NCI-H345 treated with DMSO at 0.1 percent for 48 hours (cell line): ENCODE results near the gene POP7.
"Not testable (repeated sequence)": the region's sequence is repeated elsewhere in the genome, so short reads cannot be mapped to it uniquely, and the experiment has no call there.

Experiments
- DNase-seq: peaks from one replicate; lab custom pipeline; 2025; ENCODE audit not compliant: unreplicated experiment; lab: John Stamatoyannopoulos, UW

The POP7 gene

DNA sequence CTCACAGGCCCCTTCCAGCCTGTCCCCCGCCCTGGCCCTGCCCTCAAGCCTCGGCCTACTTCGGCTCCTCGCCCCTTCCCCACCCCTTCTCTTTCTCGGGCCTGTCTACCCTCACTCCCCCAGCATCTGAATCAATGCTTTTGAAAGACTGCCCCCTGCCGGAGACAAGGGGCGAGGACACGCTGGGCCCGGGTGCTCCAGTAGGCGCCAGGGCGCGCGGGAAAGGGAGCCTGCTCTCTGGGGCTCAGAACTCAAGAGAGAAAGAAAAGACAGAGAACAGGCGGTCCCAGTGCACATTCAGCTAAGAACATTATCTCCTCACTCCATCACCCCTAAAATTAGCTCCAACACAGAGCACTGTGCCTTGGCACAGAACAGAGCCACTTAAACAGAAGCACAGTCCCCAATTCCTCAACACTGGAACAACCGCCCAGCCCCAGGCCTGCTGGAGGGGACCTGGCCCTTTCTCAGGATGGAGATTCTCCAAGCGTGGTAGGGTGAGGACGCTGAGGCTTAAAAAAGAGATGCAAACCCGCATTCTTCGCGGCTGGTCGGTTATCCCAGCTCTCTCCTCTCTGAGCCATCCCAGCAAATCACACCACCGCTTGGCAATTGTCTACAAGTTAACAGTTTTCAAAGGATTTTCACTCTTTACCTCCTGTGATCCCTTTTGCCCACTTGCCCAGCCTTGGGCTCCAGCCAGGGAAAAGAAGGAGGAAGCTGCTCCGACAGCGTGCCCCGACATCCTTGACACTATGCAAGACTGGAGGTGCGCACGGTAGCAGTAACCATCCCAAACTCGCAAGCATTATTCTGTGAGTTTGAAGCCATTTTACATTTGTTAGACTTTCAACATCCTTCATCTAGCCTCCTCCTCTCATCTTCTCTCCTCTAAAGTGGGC, 14.0 kb upstream of the POP7 start:
- DNase-seq = peak; percentile 72

- no peak for DNase-seq
Measured at GRCh38 chr7:100692578-100692961, 13.4 kb upstream of the POP7 start.

GRCh38 chr7:100693312-100694097, 12.4 kb upstream of the POP7 start:
- no peak for DNase-seq

GRCh38 chr7:100694098-100694745, 11.7 kb upstream of the POP7 start, which contains the start of gene GIGYF1:
Gene GIGYF1, minus strand, starts transcription at chr7:100694250. Its CDS starts 6,012 bp downstream, at chr7:100688238.
- DNase-seq = peak; percentile 14

GRCh38 chr7:100696123-100696521, 9.8 kb upstream of the POP7 start:
- DNase-seq = no peak

DNA sequence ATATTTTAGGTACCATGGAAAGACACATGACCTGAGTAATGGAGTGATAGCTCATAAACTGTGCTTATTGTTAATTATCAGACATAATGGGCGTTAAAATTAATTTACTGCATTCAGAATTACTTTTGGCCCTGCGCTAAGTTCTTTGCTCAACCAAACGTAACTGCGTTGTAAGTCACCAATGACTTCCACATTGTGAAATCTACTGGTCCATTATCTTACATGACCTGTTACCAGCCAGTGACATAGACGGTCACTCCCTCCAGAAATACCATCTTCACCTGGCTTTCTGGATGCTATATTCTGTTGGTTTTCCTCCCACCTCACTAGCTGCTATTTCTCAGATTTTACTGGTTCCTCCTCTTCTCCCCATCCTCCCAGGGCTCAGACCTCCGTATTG, 6.9 kb upstream of the POP7 start:
- DNase-seq = no peak

DNA sequence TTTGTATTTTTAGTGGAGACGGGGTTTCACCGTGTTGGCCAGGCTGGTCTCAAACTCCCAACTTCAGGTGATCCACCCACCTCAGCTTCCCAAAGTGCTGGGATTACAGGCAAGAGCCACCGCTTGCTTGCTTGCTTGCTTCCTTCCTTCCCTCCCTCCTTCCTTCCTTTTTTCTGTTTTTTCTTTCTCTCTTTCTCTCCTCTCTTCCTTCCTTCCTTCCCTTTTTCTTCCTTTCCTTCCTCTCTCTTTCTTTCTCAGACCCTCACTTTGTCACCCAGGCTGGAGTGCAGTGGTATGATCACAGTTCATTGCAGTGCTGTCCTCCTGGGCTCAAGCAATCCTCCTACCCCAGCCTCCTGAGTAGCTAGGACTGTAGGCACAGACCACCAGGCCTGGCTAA, 4.8 kb upstream of the POP7 start:
- DNase-seq = not testable (repeated sequence)

DNA sequence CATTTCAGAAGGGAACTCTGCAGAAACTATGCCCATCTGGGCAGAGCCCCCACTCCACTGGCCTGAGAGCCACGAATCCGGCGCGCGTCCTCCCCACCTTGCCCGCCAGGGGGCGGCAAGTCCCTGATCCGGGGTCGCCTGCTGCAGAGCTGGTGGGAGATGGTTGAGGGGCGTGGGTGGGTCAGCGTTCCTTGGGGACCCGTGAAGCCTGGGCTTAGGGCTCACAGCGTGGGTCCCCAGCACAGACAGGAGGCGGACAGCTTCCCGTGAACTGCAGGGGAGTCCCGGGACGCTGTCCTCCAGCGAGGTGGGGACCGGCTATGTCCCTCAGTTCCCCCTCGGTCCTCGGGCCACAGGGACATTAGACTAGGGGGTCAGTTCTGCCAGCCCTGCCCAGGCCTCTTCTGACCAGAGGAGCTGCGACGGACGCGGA, 585 bp upstream of the POP7 start:
- DNase-seq = peak; percentile 33

- DNase-seq = no peak
Measured at GRCh38 chr7:100706672-100707311, 871 bp downstream of the POP7 start.

GRCh38 chr7:100708395-100708794, 2.5 kb downstream of the POP7 start:
- DNase-seq = no peak

GRCh38 chr7:100710452-100710851, 4.5 kb downstream of the POP7 start:
- no peak for DNase-seq

GRCh38 chr7:100711369-100711768, 5.4 kb downstream of the POP7 start:
- no peak for DNase-seq

GRCh38 chr7:100714725-100715124, 8.8 kb downstream of the POP7 start:
- no peak for DNase-seq

- DNase-seq = not testable (repeated sequence)
Measured at GRCh38 chr7:100717073-100717472, 11.2 kb downstream of the POP7 start.

DNA sequence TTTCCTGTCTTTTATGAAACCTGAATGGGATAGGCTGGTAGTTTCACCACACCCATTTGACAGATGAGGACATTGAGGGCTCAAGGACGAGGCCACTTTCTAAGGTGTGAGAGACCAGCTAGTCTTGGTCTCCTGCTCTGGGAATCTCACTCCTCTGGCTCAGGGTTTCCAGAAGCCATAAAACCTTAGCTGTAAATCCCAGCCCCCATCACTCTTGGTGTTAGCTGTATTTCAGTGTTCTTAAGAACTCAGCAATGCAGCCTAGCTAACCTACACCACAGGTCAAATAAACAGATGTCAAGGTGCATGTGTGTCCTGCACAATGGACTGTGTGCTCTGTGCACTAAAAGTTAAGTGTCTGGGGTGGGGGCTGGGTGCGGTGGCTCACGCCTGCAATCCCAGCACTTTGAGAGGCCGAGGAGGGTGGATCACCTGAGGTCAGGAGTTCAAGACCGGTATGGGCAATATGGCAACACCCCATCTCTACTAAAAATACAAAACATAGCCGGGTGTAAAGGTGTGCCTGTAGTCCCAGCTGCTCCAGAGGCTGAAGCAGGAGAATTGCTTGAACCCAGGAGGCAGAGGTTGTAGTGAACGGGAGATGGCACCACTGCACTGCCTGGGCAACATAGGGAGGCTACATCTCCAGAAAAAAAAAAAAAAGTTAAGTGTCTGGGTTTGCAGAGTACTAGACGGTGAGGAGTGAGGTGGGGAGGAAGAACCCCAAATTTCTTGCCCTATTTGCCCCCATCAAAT, 13.8 kb downstream of the POP7 start:
- no peak for DNase-seq

DNA sequence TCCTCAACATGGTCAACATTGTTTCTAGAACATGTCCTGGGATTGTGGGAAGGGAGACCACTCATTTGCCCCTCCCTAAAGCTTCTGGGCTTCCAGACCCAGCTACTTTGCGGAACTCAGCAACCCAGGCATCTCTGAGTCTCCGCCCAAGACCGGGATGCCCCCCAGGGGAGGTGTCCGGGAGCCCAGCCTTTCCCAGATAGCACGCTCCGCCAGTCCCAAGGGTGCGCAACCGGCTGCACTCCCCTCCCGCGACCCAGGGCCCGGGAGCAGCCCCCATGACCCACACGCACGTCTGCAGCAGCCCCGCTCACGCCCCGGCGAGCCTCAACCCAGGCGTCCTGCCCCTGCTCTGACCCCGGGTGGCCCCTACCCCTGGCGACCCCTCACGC, 14.4 kb downstream of the POP7 start, which contains the start of gene EPO:
Gene EPO, plus strand, starts transcription at position 190 of the 392 bp plus-strand sequence. CDS start 513 bp downstream, outside the sequence.
- no peak for DNase-seq

GRCh38 chr7:100720671-100721504, 15.0 kb downstream of the POP7 start:
- DNase-seq = no peak

GRCh38 chr7:100721505-100721812, 15.5 kb downstream of the POP7 start:
- no peak for DNase-seq

DNA sequence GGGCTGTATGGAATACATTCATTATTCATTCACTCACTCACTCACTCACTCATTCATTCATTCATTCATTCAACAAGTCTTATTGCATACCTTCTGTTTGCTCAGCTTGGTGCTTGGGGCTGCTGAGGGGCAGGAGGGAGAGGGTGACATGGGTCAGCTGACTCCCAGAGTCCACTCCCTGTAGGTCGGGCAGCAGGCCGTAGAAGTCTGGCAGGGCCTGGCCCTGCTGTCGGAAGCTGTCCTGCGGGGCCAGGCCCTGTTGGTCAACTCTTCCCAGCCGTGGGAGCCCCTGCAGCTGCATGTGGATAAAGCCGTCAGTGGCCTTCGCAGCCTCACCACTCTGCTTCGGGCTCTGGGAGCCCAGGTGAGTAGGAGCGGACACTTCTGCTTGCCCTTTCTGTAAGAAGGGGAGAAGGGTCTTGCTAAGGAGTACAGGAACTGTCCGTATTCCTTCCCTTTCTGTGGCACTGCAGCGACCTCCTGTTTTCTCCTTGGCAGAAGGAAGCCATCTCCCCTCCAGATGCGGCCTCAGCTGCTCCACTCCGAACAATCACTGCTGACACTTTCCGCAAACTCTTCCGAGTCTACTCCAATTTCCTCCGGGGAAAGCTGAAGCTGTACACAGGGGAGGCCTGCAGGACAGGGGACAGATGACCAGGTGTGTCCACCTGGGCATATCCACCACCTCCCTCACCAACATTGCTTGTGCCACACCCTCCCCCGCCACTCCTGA, 16.7 kb downstream of the POP7 start:
- DNase-seq = no peak
